Gastrocnemius medialis (tissue), 4 donors: ENCODE results near the gene CDAN1.

Experiments
- POLR2A ChIP-seq, 2 donors: fragments of 450-650 bp; IDR thresholded peaks; one replicate each; pipeline ENCODE4 v1.6.1; 2017; ENCODE audit warnings: antibody characterized with exemption in 2 of 2, mild to moderate bottlenecking in 2 of 2, moderate library complexity in 2 of 2
- TF ChIP-seq, protein P1 (sequence below), 5 experiments: fragments of 450-650 bp in 3 of 5; fragments of 200-600 bp in 2 of 5; sonication (generic) in 2 of 5; IDR thresholded peaks in 4 of 5; conservative IDR thresholded peaks in 1 of 5; 1 replicate in 4 of 5; 2 replicates in 1 of 5; pipeline ENCODE4 v1.5.1; 2016 to 2019; ENCODE audit warnings: antibody characterized with exemption in 5 of 5, mild to moderate bottlenecking in 3 of 5, moderate library complexity in 3 of 5

DNA sequence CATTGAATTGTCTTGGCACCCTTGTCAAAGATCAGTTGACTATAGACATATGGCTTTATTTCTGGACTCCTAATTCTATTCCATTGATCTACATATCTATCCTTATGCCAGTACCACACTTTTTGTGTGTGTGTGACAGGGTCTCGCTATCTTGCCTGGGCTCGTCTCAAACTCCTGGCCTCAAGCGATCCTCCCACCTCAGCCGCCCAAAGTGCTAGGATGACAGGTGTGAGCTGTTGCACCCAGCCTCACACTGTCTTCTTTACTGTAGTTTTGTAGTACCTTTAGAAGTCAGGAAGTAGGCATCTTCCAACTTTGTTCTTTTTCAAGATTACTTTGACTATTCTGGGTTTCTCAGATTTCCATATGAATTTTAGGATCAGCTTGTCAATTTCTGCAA lies 24.3 kb downstream of the CDAN1 start:
- TF ChIP-seq POLR2A (IDR thresholded peaks at IDR 0.05) = no peak
- TF ChIP-seq, protein P1, sequence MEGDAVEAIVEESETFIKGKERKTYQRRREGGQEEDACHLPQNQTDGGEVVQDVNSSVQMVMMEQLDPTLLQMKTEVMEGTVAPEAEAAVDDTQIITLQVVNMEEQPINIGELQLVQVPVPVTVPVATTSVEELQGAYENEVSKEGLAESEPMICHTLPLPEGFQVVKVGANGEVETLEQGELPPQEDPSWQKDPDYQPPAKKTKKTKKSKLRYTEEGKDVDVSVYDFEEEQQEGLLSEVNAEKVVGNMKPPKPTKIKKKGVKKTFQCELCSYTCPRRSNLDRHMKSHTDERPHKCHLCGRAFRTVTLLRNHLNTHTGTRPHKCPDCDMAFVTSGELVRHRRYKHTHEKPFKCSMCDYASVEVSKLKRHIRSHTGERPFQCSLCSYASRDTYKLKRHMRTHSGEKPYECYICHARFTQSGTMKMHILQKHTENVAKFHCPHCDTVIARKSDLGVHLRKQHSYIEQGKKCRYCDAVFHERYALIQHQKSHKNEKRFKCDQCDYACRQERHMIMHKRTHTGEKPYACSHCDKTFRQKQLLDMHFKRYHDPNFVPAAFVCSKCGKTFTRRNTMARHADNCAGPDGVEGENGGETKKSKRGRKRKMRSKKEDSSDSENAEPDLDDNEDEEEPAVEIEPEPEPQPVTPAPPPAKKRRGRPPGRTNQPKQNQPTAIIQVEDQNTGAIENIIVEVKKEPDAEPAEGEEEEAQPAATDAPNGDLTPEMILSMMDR (IDR thresholded peaks at IDR 0.05 in 4 of 5, conservative IDR thresholded peaks at IDR 0.05 in 1 of 5) = no peak
